SK-N-SH (cell line): ENCODE data around the gene GPR137. TPM values are rescaled to one million over a fixed set of nuclear protein-coding genes. Genes with fewer than 3 reads are reported as not detected.

Experiments used
- CTCF ChIA-PET: fragments of 300-600, 350-600 bp; formaldehyde crosslinking; extraction: SDS; loops from one replicate; lab custom pipeline; 2021; lab: Yijun Ruan, JAX
- POLR2A ChIA-PET: fragments of 350-600 bp; sonication (Branson Sonifier 250); formaldehyde crosslinking; extraction: SDS; loops from one replicate; lab custom pipeline; 2020; ENCODE audit warnings: antibody characterized with exemption, inconsistent platforms; lab: Yijun Ruan, JAX
- DNase-seq: peaks from one replicate; pipeline ENCODE4 v3.0.0; 2012
- H2AFZ ChIP-seq: fragments of 200-600 bp; sonication (generic); 2 replicates; pipeline ENCODE4 v1.8.1; 2016; ENCODE audit warnings: antibody characterized with exemption, mild to moderate bottlenecking, low read depth
- H3F3A ChIP-seq: fragments of 200-600 bp; sonication (generic); replicated peaks from 2 replicates; pipeline ENCODE3; 2016; ENCODE audit warnings: antibody characterized with exemption, mild to moderate bottlenecking; ENCODE audit not compliant: insufficient read depth
- H3K27ac ChIP-seq, 2 experiments: fragments of 200-500 bp in 1 of 2; fragments of 200-600 bp in 1 of 2; sonication (Bioruptor generic) in 1 of 2; sonication (generic), shearing (Covaris generic) in 1 of 2; 2 replicates each; pipeline versions ENCODE4 v1.5.1 to v1.6.1; 2014 to 2016; ENCODE audit warnings: low read depth in 2 of 2, inconsistent platforms in 1 of 2, low read length in 1 of 2, mild to moderate bottlenecking in 1 of 2, mixed read lengths in 1 of 2
- H3K27me3 ChIP-seq: fragments of 200-600 bp; sonication (generic), shearing (Covaris generic); 2 replicates; pipeline ENCODE4 v1.6.1; 2016; ENCODE audit warnings: mixed run types; ENCODE audit not compliant: insufficient read depth
- H3K36me3 ChIP-seq, 2 experiments: fragments of 200-500 bp in 1 of 2; fragments of 200-600 bp in 1 of 2; sonication (Bioruptor generic) in 1 of 2; sonication (generic) in 1 of 2; replicated peaks in 1 of 2; 2 replicates each; pipeline versions ENCODE3 to v1.5.1; 2014 to 2016; ENCODE audit warnings: low read length in 1 of 2, mild to moderate bottlenecking in 1 of 2; ENCODE audit not compliant: insufficient read depth in 2 of 2, control insufficient read depth in 1 of 2
- H3K4me1 ChIP-seq, 2 experiments: fragments of 200-500 bp in 1 of 2; fragments of 200-600 bp in 1 of 2; sonication (Bioruptor generic) in 1 of 2; sonication (generic), shearing (Covaris generic) in 1 of 2; 2 replicates each; pipeline versions ENCODE4 v1.5.1 to v1.6.1; 2014 to 2016; ENCODE audit warnings: low read depth in 1 of 2, low read length in 1 of 2, mixed run types in 1 of 2; ENCODE audit not compliant: insufficient read depth in 2 of 2, control insufficient read depth in 1 of 2
- H3K4me2 ChIP-seq: fragments of 200-600 bp; sonication (generic), shearing (Covaris generic); 2 replicates; pipeline ENCODE4 v1.6.1; 2017; ENCODE audit warnings: mixed run types
- H3K4me3 ChIP-seq, 2 experiments: fragments of 200-500 bp in 1 of 2; fragments of 200-600 bp in 1 of 2; sonication (Bioruptor generic) in 1 of 2; sonication (generic), shearing (Covaris generic) in 1 of 2; 2 replicates each; pipeline versions ENCODE4 v1.5.1 to v1.8.1; 2014 to 2016; ENCODE audit warnings: low read depth in 2 of 2, inconsistent platforms in 1 of 2, low read length in 1 of 2, mild to moderate bottlenecking in 1 of 2, mixed read lengths in 1 of 2, moderate library complexity in 1 of 2
- H3K79me2 ChIP-seq: fragments of 200-600 bp; sonication (generic); 2 replicates; pipeline ENCODE4 v1.8.1; 2017; ENCODE audit warnings: mild to moderate bottlenecking; ENCODE audit not compliant: insufficient read depth
- H3K9ac ChIP-seq: fragments of 200-600 bp; sonication (generic); 2 replicates; pipeline ENCODE4 v1.6.1; 2017; ENCODE audit warnings: mixed run types
- H3K9me2 ChIP-seq: fragments of 200-600 bp; sonication (generic); 2 replicates; pipeline ENCODE4 v1.6.1; 2017; ENCODE audit warnings: mixed run types
- H3K9me3 ChIP-seq: fragments of 200-600 bp; sonication (generic); 2 replicates; pipeline ENCODE4 v1.6.1; 2017; ENCODE audit warnings: mixed run types, mild to moderate bottlenecking, moderate library complexity
- H4K20me1 ChIP-seq: fragments of 200-600 bp; sonication (generic); 2 replicates; pipeline ENCODE4 v1.6.1; 2017; ENCODE audit warnings: mild to moderate bottlenecking, mixed run types; ENCODE audit not compliant: insufficient read depth
- ELF1 ChIP-seq: IDR thresholded peaks from 2 replicates; pipeline ENCODE4 v1.4.0; 2012
- EZH2phosphoT487 ChIP-seq: fragments of 200-600 bp; sonication (generic); IDR thresholded peaks from 2 replicates; pipeline ENCODE4 v1.6.1; 2017; ENCODE audit warnings: low read depth, mixed run types, mild to moderate bottlenecking, antibody characterized with exemption, moderate library complexity, borderline replicate concordance
- FOSL2 ChIP-seq: IDR thresholded peaks from 2 replicates; pipeline ENCODE4 v1.4.0; 2012; ENCODE audit warnings: low read depth, mild to moderate bottlenecking, moderate library complexity, borderline replicate concordance
- GABPA ChIP-seq: IDR thresholded peaks from 2 replicates; pipeline ENCODE4 v1.4.0; 2012; ENCODE audit warnings: low read depth, mild to moderate bottlenecking
- GATA2 ChIP-seq: sonication (generic); formaldehyde crosslinking; IDR thresholded peaks from 2 replicates; pipeline ENCODE4 v1.5.0; 2020; ENCODE audit warnings: mild to moderate bottlenecking, missing genetic modification reagents
- IRF3 ChIP-seq: fragments of 150-350 bp; IDR thresholded peaks from 2 replicates; pipeline ENCODE4 v1.6.1; 2016; ENCODE audit warnings: mild to moderate bottlenecking, low read depth, low read length
- MAX ChIP-seq: IDR thresholded peaks from 2 replicates; pipeline ENCODE4 v1.4.0; 2012; ENCODE audit warnings: low read depth
- NFIC ChIP-seq: IDR thresholded peaks from 2 replicates; pipeline ENCODE4 v1.4.0; 2012; ENCODE audit warnings: borderline replicate concordance
- NRF1 ChIP-seq: IDR thresholded peaks from 2 replicates; pipeline ENCODE4 v1.6.1; 2012; ENCODE audit warnings: low read depth, mild to moderate bottlenecking, low read length
- PBX3 ChIP-seq: IDR thresholded peaks from 2 replicates; pipeline ENCODE4; 2012
- RCOR1 ChIP-seq: fragments of 150-350 bp; IDR thresholded peaks from 2 replicates; pipeline ENCODE4 v1.6.1; 2017; ENCODE audit warnings: antibody characterized with exemption, low read length
- REST ChIP-seq: IDR thresholded peaks from 2 replicates; pipeline ENCODE4 v1.6.1; 2012; ENCODE audit warnings: mild to moderate bottlenecking, low read depth, low read length, moderate library complexity
- RXRA ChIP-seq: IDR thresholded peaks from 2 replicates; pipeline ENCODE4 v1.4.0; 2012; ENCODE audit warnings: low read depth, mild to moderate bottlenecking, borderline replicate concordance
- SIN3A ChIP-seq: IDR thresholded peaks from 2 replicates; pipeline ENCODE4 v1.6.1; 2012; ENCODE audit warnings: low read depth, mild to moderate bottlenecking, low read length, moderate library complexity, borderline replicate concordance
- SMC3 ChIP-seq: IDR thresholded peaks from 2 replicates; pipeline ENCODE4 v1.6.1; 2012; ENCODE audit warnings: low read depth, low read length, improper control_type of control experiment
- TCF12 ChIP-seq: IDR thresholded peaks from 2 replicates; pipeline ENCODE4 v1.4.0; 2012
- YY1 ChIP-seq: IDR thresholded peaks from 2 replicates; pipeline ENCODE4 v1.4.0; 2012; ENCODE audit warnings: low read depth, mild to moderate bottlenecking
- WGBS: methylation state at CpG from one replicate; pipeline ENCODE4 v1.1.6; 2017; ENCODE audit warnings: low lambda C conversion rate; 5-methylcytosine and 5-hydroxymethylcytosine counted together
- polyA plus RNA-seq, 3 experiments: library from polyadenylated mRNA; depleted of rRNA; stranded (reverse); fragments of >200 nt; gene quantifications; 2 replicates each; pipeline ENCODE4 v1.2.3, GENCODE V29; 2012
- TF ChIP-seq, protein P1 (sequence below): IDR thresholded peaks from 2 replicates; pipeline ENCODE4 v1.4.0; 2012; ENCODE audit warnings: low read depth, borderline replicate concordance

Gene GPR137
- polyA plus RNA-seq, 1 of the 3 experiments (the other 2 are of a cell fraction): 29.9 TPM

DNA sequence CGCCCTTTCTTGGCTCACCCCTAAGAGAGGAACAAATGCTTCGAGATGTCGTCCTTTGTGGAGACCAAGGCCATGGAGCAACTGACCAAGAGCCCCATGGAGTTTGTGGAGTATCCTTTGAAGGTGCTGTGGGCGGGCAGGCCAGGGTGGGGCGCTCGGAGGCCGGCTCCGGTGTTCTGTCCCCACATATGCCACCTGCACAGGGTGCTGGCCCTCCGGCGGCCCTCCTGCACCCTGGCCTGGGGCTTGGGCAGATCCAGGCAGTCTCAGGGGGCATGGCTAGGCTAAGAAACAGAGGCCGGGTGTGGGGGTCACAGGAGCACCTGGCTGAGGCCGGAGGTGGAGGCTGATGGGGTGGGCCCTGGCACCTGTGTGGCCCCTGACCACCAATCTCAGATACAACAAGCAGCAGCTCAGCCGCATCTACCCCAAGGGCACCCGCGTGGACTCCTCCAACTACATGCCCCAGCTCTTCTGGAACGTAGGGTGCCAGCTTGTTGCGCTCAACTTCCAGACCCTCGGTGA is 24.0 kb upstream of the GPR137 start:
- no peaks in the 10 kb centered on the region for H3K9me3 ChIP-seq
- H3K79me2 ChIP-seq: no peaks in the 10 kb centered on the region; the same call in none of the 2 replicates
- POLR2A ChIA-PET: interaction anchor here (1.2 to 1.3 kb wide), 2 partner anchors 9 to 15 kb away, joined by 3 read pairs; no protein-coding TSS in a partner anchor
- H3K27ac ChIP-seq: no peak overlapping the region
- no peak overlapping the region for H3K4me2 ChIP-seq
- H3K9me2 ChIP-seq: no peaks in the 10 kb centered on the region
- no peak for DNase-seq
- H3K4me3 ChIP-seq: no peak overlapping the region
- WGBS: 95% methylated on average over 15 of the region's 18 CpGs
- no peak for TF ChIP-seq SMC3
- no peak for TF ChIP-seq GATA2
- TF ChIP-seq, protein P1, sequence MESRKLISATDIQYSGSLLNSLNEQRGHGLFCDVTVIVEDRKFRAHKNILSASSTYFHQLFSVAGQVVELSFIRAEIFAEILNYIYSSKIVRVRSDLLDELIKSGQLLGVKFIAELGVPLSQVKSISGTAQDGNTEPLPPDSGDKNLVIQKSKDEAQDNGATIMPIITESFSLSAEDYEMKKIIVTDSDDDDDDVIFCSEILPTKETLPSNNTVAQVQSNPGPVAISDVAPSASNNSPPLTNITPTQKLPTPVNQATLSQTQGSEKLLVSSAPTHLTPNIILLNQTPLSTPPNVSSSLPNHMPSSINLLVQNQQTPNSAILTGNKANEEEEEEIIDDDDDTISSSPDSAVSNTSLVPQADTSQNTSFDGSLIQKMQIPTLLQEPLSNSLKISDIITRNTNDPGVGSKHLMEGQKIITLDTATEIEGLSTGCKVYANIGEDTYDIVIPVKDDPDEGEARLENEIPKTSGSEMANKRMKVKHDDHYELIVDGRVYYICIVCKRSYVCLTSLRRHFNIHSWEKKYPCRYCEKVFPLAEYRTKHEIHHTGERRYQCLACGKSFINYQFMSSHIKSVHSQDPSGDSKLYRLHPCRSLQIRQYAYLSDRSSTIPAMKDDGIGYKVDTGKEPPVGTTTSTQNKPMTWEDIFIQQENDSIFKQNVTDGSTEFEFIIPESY: no peak
- no peak for TF ChIP-seq EZH2phosphoT487
- TF ChIP-seq GABPA: no peak
- no peak for TF ChIP-seq PBX3
- no peak for TF ChIP-seq TCF12
- TF ChIP-seq SIN3A: no peak
- no peak for TF ChIP-seq ELF1
- no peak for TF ChIP-seq NRF1
- no peak for TF ChIP-seq RXRA
- no peak for TF ChIP-seq RCOR1
- TF ChIP-seq FOSL2: no peak
- no peak for TF ChIP-seq MAX
- no peak for TF ChIP-seq YY1
- no peak for TF ChIP-seq IRF3
- TF ChIP-seq REST: no peak
- no peak for TF ChIP-seq NFIC
- H2AFZ ChIP-seq: no peak overlapping the region
- H3F3A ChIP-seq: no peaks in the 10 kb centered on the region
- H3K27me3 ChIP-seq: no peaks in the 10 kb centered on the region
- peaks cover 0 to 37% of the 10 kb centered on the region in 2 experiments; a peak in 2 of 4 replicates for H3K4me1 ChIP-seq
- no peak overlapping the region for H3K9ac ChIP-seq
- CTCF ChIA-PET: interaction anchor here (5.7 kb wide), 1 partner anchor 11 kb away, joined by 119 read pairs; the partner anchor contains the start of gene PLCB3
- H4K20me1 ChIP-seq: no peaks in the 10 kb centered on the region
- peaks cover 24 to 35% of the 10 kb centered on the region in 2 experiments for H3K36me3 ChIP-seq
